ENCODE results near the gene PDAP1. TPM values are rescaled to one million over a fixed set of nuclear protein-coding genes. Genes with fewer than 3 reads are reported as not detected.

Gene PDAP1
- total and polyA plus RNA-seq, 9 of the 15 experiments (the other 6 are each of a cell fraction or from before 2014, with no cell fraction given), result 10.2 to 315 (median 129) TPM

DNA sequence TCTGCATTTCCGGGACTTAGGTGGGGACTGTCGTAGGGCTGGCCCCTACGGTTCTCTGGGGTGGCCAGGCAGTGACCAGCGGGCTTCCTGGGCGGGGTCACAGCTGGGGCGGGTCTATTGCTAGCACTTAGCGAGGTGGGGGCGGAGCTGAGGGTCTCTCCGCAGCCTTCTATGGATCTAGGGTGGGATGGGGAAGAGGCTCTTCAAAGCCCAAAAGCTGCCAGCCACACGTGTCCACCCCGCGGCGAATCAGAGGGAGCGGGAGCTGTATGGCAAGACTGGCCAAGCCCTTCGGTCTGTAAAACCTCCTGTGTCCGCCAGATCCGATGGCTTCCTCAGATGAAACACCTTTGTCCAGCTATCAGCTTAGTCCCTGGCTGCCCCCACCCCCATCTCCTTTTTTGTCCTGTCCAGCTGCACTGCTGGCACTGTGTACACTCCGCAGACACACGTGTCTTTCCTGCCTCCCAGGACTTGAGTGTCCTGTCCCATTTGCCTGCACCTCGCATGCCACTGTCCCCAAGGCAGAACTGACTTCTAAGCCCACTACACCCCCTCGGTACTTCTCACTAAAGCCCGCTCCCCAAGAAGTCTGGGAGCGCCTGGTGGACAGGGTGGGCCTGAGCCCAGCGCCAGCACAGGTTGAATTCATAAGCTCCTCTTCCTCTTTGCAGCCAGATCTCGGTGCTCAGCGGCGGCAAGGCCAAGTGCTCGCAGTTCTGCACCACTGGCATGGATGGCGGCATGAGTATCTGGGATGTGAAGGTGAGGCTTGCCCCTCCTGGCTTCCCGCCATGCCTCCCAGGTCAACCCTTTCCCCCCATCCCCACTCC, 14.8 kb downstream of the PDAP1 start (continued):
- TF ChIP-seq SMARCA5 (IDR thresholded peaks at IDR 0.05), result no peak
- no peak for TF ChIP-seq FOSL1 (tag; conservative IDR thresholded peaks at IDR 0.05)
- TF ChIP-seq PTBP1 (IDR thresholded peaks at IDR 0.05; ENCODE audit: low read depth, low read length), result no peak
- TF ChIP-seq, protein P1, sequence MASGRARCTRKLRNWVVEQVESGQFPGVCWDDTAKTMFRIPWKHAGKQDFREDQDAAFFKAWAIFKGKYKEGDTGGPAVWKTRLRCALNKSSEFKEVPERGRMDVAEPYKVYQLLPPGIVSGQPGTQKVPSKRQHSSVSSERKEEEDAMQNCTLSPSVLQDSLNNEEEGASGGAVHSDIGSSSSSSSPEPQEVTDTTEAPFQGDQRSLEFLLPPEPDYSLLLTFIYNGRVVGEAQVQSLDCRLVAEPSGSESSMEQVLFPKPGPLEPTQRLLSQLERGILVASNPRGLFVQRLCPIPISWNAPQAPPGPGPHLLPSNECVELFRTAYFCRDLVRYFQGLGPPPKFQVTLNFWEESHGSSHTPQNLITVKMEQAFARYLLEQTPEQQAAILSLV (tag; IDR thresholded peaks at IDR 0.05), result no peak
- no peak for TF ChIP-seq SAFB2 (IDR thresholded peaks at IDR 0.05; ENCODE audit: borderline replicate concordance, low read depth, low read length, severe bottlenecking)
- TF ChIP-seq, protein P2, sequence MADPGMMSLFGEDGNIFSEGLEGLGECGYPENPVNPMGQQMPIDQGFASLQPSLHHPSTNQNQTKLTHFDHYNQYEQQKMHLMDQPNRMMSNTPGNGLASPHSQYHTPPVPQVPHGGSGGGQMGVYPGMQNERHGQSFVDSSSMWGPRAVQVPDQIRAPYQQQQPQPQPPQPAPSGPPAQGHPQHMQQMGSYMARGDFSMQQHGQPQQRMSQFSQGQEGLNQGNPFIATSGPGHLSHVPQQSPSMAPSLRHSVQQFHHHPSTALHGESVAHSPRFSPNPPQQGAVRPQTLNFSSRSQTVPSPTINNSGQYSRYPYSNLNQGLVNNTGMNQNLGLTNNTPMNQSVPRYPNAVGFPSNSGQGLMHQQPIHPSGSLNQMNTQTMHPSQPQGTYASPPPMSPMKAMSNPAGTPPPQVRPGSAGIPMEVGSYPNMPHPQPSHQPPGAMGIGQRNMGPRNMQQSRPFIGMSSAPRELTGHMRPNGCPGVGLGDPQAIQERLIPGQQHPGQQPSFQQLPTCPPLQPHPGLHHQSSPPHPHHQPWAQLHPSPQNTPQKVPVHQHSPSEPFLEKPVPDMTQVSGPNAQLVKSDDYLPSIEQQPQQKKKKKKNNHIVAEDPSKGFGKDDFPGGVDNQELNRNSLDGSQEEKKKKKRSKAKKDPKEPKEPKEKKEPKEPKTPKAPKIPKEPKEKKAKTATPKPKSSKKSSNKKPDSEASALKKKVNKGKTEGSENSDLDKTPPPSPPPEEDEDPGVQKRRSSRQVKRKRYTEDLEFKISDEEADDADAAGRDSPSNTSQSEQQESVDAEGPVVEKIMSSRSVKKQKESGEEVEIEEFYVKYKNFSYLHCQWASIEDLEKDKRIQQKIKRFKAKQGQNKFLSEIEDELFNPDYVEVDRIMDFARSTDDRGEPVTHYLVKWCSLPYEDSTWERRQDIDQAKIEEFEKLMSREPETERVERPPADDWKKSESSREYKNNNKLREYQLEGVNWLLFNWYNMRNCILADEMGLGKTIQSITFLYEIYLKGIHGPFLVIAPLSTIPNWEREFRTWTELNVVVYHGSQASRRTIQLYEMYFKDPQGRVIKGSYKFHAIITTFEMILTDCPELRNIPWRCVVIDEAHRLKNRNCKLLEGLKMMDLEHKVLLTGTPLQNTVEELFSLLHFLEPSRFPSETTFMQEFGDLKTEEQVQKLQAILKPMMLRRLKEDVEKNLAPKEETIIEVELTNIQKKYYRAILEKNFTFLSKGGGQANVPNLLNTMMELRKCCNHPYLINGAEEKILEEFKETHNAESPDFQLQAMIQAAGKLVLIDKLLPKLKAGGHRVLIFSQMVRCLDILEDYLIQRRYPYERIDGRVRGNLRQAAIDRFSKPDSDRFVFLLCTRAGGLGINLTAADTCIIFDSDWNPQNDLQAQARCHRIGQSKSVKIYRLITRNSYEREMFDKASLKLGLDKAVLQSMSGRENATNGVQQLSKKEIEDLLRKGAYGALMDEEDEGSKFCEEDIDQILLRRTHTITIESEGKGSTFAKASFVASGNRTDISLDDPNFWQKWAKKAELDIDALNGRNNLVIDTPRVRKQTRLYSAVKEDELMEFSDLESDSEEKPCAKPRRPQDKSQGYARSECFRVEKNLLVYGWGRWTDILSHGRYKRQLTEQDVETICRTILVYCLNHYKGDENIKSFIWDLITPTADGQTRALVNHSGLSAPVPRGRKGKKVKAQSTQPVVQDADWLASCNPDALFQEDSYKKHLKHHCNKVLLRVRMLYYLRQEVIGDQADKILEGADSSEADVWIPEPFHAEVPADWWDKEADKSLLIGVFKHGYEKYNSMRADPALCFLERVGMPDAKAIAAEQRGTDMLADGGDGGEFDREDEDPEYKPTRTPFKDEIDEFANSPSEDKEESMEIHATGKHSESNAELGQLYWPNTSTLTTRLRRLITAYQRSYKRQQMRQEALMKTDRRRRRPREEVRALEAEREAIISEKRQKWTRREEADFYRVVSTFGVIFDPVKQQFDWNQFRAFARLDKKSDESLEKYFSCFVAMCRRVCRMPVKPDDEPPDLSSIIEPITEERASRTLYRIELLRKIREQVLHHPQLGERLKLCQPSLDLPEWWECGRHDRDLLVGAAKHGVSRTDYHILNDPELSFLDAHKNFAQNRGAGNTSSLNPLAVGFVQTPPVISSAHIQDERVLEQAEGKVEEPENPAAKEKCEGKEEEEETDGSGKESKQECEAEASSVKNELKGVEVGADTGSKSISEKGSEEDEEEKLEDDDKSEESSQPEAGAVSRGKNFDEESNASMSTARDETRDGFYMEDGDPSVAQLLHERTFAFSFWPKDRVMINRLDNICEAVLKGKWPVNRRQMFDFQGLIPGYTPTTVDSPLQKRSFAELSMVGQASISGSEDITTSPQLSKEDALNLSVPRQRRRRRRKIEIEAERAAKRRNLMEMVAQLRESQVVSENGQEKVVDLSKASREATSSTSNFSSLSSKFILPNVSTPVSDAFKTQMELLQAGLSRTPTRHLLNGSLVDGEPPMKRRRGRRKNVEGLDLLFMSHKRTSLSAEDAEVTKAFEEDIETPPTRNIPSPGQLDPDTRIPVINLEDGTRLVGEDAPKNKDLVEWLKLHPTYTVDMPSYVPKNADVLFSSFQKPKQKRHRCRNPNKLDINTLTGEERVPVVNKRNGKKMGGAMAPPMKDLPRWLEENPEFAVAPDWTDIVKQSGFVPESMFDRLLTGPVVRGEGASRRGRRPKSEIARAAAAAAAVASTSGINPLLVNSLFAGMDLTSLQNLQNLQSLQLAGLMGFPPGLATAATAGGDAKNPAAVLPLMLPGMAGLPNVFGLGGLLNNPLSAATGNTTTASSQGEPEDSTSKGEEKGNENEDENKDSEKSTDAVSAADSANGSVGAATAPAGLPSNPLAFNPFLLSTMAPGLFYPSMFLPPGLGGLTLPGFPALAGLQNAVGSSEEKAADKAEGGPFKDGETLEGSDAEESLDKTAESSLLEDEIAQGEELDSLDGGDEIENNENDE (IDR thresholded peaks at IDR 0.05; ENCODE audit: low read depth, low read length), result no peak
- no peak for TF ChIP-seq BACH1 (tag; IDR thresholded peaks at IDR 0.05)
- TF ChIP-seq ZNF3 (CRISPR knock-in tag; IDR thresholded peaks at IDR 0.05), result no peak
- TF ChIP-seq RBM22 (IDR thresholded peaks at IDR 0.05; ENCODE audit: low read depth, low read length, poor library complexity, severe bottlenecking), result peak; percentile 7
- TF ChIP-seq ZNF57 (CRISPR knock-in tag; IDR thresholded peaks at IDR 0.05), result no peak
- 0 out of 2 replicates have a peak, but pooled peaks have one; percentile 46 for TF ChIP-seq SUPT5H (IDR thresholded peaks at IDR 0.05)
- no peak for TF ChIP-seq ZFP30 (CRISPR knock-in tag; IDR thresholded peaks at IDR 0.05; ENCODE audit: borderline replicate concordance)

Measured in K562 (cell line).